Activated B cell treated with CpG ODN at 0.5 μM for 24 hours (primary cell): Measurements from ENCODE around the gene SPATA17. TPM values are rescaled to one million over a fixed set of nuclear protein-coding genes. Genes with fewer than 3 reads are reported as not detected.

ENCODE experiments used
- ATAC-seq: fragments of 200-7000 bp; cut with Tn5 transposase; one replicate; pipeline ENCODE4 v1.10.0; 2021; ENCODE audit warnings: low read depth, mild to moderate bottlenecking, moderate library complexity
- CTCF ChIA-PET: fragments of 350-600 bp; sonication (Branson Sonifier 250); formaldehyde crosslinking; loops from one replicate; lab custom pipeline; 2021; ENCODE audit warnings: antibody characterized with exemption; lab: Charles Lee
- POLR2A ChIA-PET: fragments of 350-600 bp; sonication (Branson Sonifier 250); formaldehyde crosslinking; loops from one replicate; lab custom pipeline; 2021; ENCODE audit warnings: antibody characterized with exemption; lab: Charles Lee
- DNase-seq: peaks from one replicate; pipeline ENCODE4 v3.0.0; 2022
- H3K27ac Mint-ChIP-seq: one replicate; pipeline ENCODE4 v1.8.0; 2020; ENCODE audit warnings: mixed read lengths
- H3K27me3 Mint-ChIP-seq: one replicate; pipeline ENCODE4 v1.8.0; 2021; ENCODE audit warnings: mixed read lengths
- H3K36me3 Mint-ChIP-seq: one replicate; pipeline ENCODE4 v1.8.0; 2021; ENCODE audit warnings: low read depth, mixed read lengths
- H3K4me1 Mint-ChIP-seq: one replicate; pipeline ENCODE4 v1.8.0; 2021; ENCODE audit warnings: mixed read lengths
- H3K4me3 Mint-ChIP-seq: one replicate; pipeline ENCODE4 v1.8.0; 2020; ENCODE audit warnings: mild to moderate bottlenecking, mixed read lengths
- H3K9me3 Mint-ChIP-seq: one replicate; pipeline ENCODE4 v1.8.0; 2020; ENCODE audit warnings: mixed read lengths
- CTCF ChIP-seq: fragments of 200-600 bp; IDR thresholded peaks from one replicate; pipeline ENCODE4 v1.8.0; 2022; ENCODE audit warnings: antibody characterized with exemption, mild to moderate bottlenecking
- intact Hi-C: fragments of 100-400 bp; cut with micrococcal nuclease; formaldehyde crosslinking; loops from one replicate; pipeline ENCODE4 v1.15.1; 2024
- total RNA-seq: library from RNA; stranded (reverse); gene quantifications from 2 replicates; pipeline ENCODE4 v1.2.3, GENCODE V29; 2022

Gene SPATA17
- total RNA-seq, 1 donor from 2014 or later, result not detected

GRCh38 chr1:217781056-217781455 is 149.9 kb downstream of the SPATA17 start:
- Mint-ChIP-seq H3K9me3 (no peaks in the 10 kb centered on the region), H3K4me1 (no peaks in the 10 kb centered on the region), H3K36me3 (no peaks in the 10 kb centered on the region), H3K4me3 (no peak overlapping the region), H3K27ac (no peak overlapping the region), H3K27me3 (no peaks in the 10 kb centered on the region)
- CTCF ChIA-PET, result no interaction called here
- DNase-seq, result no peak
- intact Hi-C loops, result no loop called here
- POLR2A ChIA-PET, result no interaction called here
- TF ChIP-seq CTCF, result no peak
- ATAC-seq, result no peak

DNA sequence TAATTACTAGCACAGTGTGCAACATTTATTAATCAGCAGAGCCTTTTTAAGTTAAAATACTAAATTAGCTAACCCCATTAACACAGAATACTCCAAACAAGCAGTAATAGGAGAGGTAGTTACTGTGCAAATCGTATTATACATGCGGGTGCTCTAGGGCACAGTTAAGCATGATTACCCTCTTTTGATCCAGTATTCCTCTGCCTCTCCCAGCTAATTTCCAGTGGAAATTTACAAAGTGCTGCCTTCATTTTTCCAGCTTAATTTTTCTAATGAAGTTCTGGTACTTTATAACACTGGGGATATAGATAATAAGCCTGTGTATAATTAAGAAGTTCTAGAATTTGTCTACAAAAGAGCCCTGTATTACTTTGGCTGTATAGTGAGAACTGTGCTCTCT is 159.9 kb downstream of the SPATA17 start:
- DNase-seq (no peak), ATAC-seq (no peak)
- Mint-ChIP-seq H3K4me3 (no peak overlapping the region), H3K27me3 (no peaks in the 10 kb centered on the region), H3K27ac (no peak overlapping the region), H3K9me3 (no peaks in the 10 kb centered on the region), H3K36me3 (no peaks in the 10 kb centered on the region), H3K4me1 (no peaks in the 10 kb centered on the region)
- POLR2A ChIA-PET, result no interaction called here
- CTCF ChIA-PET, result no interaction called here
- intact Hi-C loops, result no loop called here
- TF ChIP-seq CTCF, result no peak

DNA sequence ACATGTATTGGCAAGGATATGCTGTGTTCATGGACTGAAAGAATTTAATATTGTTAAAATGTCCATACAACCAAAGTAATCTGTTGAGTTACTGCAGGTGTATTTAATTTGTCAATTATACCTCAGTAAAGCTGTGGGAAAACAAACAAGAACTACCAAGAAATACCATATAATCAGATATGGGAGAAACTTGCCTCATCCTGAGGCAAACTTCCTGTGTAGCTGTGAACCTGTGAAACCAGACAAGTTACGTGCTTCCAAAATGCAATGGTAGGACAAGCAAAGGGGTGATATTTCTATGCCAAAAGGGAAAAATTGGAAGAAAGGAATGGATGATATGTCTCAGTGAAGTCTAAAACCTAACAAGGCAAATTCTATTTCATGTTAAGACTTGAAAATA is 174.6 kb downstream of the SPATA17 start:
- Mint-ChIP-seq H3K36me3 (no peaks in the 10 kb centered on the region), H3K9me3 (no peaks in the 10 kb centered on the region), H3K4me1 (no peaks in the 10 kb centered on the region), H3K27ac (no peak overlapping the region), H3K4me3 (no peak overlapping the region), H3K27me3 (no peaks in the 10 kb centered on the region)
- TF ChIP-seq CTCF, result no peak
- ATAC-seq (no peak), DNase-seq (no peak)
- POLR2A ChIA-PET, result no interaction called here
- intact Hi-C loops, result no loop called here
- CTCF ChIA-PET, result no interaction called here

GRCh38 chr1:217812175-217812574 is 181.0 kb downstream of the SPATA17 start:
- TF ChIP-seq CTCF, result no peak
- POLR2A ChIA-PET, result no interaction called here

DNA sequence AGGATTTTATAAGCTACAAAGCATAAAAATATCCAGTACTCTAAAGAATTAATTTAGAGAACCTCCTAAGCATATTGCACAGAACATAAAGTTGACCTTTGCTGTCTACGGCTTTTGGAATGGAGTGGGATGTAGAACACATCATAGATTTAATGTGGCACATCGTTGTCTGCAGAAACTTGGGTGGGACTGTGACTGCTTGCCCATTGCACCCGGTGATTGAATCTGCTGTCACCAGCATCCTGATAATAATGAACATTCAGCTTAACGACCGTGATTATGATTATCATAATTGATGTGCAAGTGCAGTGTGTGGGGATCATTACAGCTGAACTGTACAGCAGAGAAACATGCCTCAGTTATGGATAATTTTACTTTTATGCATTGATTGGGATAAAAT is 181.9 kb downstream of the SPATA17 start:
- no peak overlapping the region for H3K27ac Mint-ChIP-seq
- intact Hi-C loops, result no loop called here
- no peak for TF ChIP-seq CTCF
- no peaks in the 10 kb centered on the region for H3K27me3 Mint-ChIP-seq
- DNase-seq (no peak), ATAC-seq (no peak)
- ChIA-PET CTCF (no interaction called here), POLR2A (no interaction called here)
- no peaks in the 10 kb centered on the region for H3K36me3 Mint-ChIP-seq
- H3K4me1 Mint-ChIP-seq, result no peaks in the 10 kb centered on the region
- H3K9me3 Mint-ChIP-seq, result peaks cover 8% of the 10 kb centered on the region
- H3K4me3 Mint-ChIP-seq, result no peak overlapping the region

More at GRCh38 chr1:217812175-217812574, 181.0 kb downstream of the SPATA17 start:
- no peak overlapping the region for H3K4me3 Mint-ChIP-seq
- H3K9me3 Mint-ChIP-seq, result peaks cover 5% of the 10 kb centered on the region
- H3K27me3 Mint-ChIP-seq, result no peaks in the 10 kb centered on the region
- intact Hi-C loops, result no loop called here
- H3K4me1 Mint-ChIP-seq, result no peaks in the 10 kb centered on the region
- no peak overlapping the region for H3K27ac Mint-ChIP-seq
- CTCF ChIA-PET, result no interaction called here
- no peak for DNase-seq
- H3K36me3 Mint-ChIP-seq, result no peaks in the 10 kb centered on the region
- ATAC-seq, result no peak
